Measurements from ENCODE around the gene HECW1. TPM values are rescaled to one million over a fixed set of nuclear protein-coding genes. Genes with fewer than 3 reads are reported as not detected.
A peak's percentile ranks its signal among the peaks of the same experiment; 100 is the strongest.
"Not testable (repeated sequence)": the region's sequence is repeated elsewhere in the genome, so short reads cannot be mapped to it uniquely, and the experiment has no call there.

Gene HECW1
- total RNA-seq, 1 experiment from 2014 or later: 21.6 TPM

GRCh38 chr7:43589728-43590127 is 477.3 kb downstream of the HECW1 start:
- no peak for DNase-seq (ENCODE audit: extremely low read depth, low read depth)

DNA sequence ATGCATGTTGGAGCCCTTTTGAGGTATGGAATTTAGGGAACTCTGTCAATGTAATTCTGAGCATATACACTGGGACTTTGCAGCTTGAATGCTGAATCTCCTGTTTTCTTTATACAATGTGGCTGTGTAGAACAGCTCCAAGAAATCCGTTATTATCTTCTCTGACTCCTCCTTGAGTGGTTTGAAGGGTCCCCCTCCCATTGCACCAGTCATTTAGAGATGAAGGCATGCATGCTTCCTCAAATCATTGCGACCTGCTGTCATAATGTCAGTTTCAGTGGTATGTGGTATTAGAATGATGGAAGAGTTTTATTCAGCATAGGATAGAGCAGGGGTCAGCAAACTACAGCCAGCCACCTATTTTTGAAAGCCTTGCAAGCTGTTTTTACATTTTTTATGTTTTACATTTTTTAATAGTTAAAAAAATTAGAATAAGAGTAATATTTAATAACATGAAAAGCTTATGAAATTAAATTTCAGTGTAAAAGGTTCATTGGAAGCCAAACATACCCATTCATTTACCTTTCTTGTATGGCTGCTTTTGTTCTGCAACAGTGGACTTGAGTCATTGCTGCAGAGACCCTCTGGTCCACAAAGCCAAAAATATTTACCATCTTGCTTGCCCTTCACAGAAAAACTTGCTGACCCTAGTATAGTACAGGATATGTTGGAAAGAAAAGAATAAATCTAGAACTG is 478.6 kb downstream of the HECW1 start:
- no peak for DNase-seq (ENCODE audit: extremely low read depth, low read depth)

- peak; percentile 33 for DNase-seq (ENCODE audit: extremely low read depth, low read depth)
These were observed 479.2 kb downstream of the HECW1 start for GRCh38 chr7:43591558-43592180.

- no peak for DNase-seq (ENCODE audit: extremely low read depth, low read depth)
These were observed 479.9 kb downstream of the HECW1 start for GRCh38 chr7:43592326-43592725.

DNA sequence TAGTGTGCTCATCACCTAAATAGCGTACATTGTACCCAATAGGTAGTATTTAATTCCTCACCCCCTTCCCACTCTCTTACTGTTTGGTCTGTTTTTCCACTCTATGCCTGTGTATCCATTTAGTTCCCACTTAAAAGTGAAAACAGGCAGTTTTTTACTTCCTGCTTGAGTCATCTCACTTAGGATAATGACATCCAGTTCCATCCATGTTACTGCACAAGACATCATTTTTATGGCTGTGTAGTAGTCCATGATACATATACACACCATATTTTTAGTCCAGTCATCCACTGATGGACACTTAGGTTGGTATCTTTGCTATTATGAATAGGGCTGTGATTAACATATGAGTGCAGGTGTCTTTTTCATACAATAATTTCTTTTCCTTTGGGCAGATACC is 480.6 kb downstream of the HECW1 start:
- no peak for DNase-seq (ENCODE audit: extremely low read depth, low read depth)

GRCh38 chr7:43594020-43594419 is 481.6 kb downstream of the HECW1 start:
- DNase-seq (ENCODE audit: extremely low read depth, low read depth): no peak

DNA sequence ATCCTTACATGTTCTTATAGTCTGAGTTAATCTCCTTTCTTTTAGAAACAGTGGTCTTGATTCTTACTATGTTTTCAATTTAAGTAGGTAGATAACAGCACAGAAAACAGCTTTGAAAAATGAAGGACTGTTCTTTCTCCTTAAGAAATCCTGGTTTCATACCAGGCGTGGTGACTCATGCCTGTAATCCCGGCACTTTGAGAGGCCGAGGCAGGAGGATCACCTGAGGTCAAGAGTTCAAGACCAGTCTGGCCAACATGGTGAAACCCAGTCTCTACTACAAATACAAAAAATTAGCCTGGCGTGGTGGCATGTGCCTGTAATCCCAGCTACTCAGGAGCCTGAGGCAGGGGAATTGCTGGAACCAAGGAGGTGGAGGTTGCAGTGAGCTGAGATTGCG is 484.0 kb downstream of the HECW1 start:
- DNase-seq (ENCODE audit: extremely low read depth, low read depth): not testable (repeated sequence)

DNA sequence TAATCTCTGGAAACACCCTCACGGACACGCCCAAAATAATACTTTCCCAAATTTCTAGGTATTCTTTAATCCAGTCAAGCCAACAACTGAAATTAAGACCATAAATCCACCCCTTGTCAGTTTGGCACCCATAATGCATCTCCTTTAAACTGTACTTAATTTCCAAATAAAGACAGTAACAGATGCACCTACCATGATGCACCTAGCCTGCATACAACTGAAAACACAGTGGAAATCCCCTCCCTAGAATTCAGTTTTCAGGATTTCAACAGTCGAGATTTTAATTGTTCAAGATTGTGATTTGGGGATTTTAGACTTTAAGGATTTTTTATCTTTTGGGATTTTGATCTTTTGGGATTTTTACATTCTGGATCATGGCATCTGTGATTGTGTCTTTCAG is 487.6 kb downstream of the HECW1 start:
- DNase-seq (ENCODE audit: extremely low read depth, low read depth): no peak

- no peak for DNase-seq (ENCODE audit: extremely low read depth, low read depth)
These were observed 489.8 kb downstream of the HECW1 start for GRCh38 chr7:43602256-43602655.

GRCh38 chr7:43604251-43604650 is 491.8 kb downstream of the HECW1 start:
- DNase-seq (ENCODE audit: extremely low read depth, low read depth): no peak

DNA sequence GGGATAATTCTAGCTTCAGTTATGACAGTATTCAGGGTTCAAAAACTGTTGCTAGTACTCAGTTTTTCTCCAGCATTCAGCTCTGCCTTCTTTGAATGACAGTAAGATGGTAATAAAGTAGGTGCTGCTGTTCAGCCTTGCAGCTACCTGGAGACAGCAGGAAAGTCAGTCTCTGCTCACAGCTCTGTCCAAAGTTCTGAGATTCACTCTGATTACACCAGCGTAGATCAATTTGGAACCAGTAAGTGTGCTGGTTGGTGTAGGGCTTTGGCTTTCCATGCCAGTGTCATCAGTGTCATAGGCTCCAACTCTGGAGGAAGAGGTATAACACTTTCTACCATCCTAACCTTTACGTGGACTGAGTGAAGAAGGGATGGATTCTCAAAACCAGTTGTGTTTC is 496.6 kb downstream of the HECW1 start:
- DNase-seq (ENCODE audit: extremely low read depth, low read depth): no peak

DNA sequence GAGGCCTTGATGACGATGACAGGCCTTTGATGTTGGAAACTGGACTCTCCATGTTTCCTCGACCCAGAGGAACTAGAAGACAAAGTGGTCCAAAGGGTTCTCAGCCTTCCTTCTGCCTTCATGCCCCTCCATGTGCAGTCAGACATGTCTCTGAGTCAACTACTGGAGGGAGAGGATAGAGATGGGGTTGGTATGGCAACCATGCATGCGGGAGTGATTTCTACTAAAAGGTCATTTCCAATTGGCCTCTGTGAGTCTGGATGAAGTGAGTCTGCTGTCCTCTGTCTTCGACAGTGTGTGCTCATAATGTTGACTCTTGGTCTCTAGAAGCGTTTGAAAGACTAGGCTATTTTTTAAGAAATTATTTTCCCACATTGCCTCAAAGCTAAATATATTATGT is 499.7 kb downstream of the HECW1 start:
- no peak for DNase-seq (ENCODE audit: extremely low read depth, low read depth)

- no peak for DNase-seq (ENCODE audit: extremely low read depth, low read depth)
These were observed 500.4 kb downstream of the HECW1 start for GRCh38 chr7:43612599-43613589.

Small RNAs within 50 kb of the gene (small RNA-seq; reads per million reads assigned to genes)
- gene MIR3943 (0 reads per million in 2 experiments), gene RF00019 (0 reads per million in 2 experiments), gene RNU6-575P (0 reads per million in 2 experiments), gene RNU7-35P (0 reads per million in 2 experiments)

Other genes starting within 250 kb of the HECW1 start
- 5.2 and 6.6 TPM in 2 replicates for gene C7orf25, start 200.6 kb upstream of the HECW1 start, total RNA-seq (2014; rRNA removed; shearing (Covaris generic))
- 102 and 123 TPM in 2 replicates for gene PSMA2, start 180.5 kb upstream of the HECW1 start, total RNA-seq (2014; rRNA removed; shearing (Covaris generic))
- gene MRPL32, start 180.3 kb upstream of the HECW1 start, total RNA-seq (2014; rRNA removed; shearing (Covaris generic)): 93.7 and 103 TPM in 2 replicates